GM12873 (cell line): ENCODE measurements around the gene ARHGAP26.

Experiments
- TF ChIP-seq, protein P1 (sequence below): IDR thresholded peaks from 2 replicates; pipeline ENCODE4 v1.5.1; 2012; ENCODE audit warnings: low read depth, mild to moderate bottlenecking, moderate library complexity, low read length, control low read depth; ENCODE audit not compliant: insufficient read depth; ENCODE audit errors: missing control alignments

Gene ARHGAP26

DNA sequence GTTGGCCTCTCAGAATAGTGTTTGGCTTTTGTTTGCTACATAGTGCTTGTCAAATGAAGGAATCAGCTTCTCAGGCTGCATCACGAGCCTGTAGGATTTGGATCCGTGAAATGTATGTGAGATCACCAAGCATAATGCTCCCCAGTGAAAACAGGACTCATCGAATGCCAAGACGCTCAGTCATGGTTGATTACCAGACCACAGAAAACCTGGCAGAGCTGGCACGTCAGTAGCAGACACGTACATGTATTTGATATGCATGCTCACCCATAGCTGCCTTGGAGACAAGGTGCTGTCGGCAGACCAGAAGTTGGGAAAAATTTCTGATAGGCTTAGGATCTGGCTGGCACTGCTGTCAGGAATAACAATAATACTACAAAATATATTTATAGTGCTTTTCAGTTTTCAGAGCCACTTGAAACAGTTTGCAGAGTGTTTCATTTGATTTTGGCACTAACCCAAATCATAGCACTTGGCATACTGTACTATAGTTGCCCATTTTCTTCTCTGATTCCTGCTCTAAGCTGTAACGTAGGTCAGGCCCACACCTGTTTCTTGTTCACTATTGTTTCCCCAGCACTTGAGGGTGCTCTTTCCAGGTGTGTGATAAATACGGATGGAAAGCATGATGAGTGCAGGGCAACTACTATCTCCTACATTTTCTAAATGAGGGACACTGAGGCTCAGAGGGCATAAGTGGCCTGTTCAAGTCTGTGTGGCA is 407.2 kb downstream of the ARHGAP26 start:
- TF ChIP-seq, protein P1, sequence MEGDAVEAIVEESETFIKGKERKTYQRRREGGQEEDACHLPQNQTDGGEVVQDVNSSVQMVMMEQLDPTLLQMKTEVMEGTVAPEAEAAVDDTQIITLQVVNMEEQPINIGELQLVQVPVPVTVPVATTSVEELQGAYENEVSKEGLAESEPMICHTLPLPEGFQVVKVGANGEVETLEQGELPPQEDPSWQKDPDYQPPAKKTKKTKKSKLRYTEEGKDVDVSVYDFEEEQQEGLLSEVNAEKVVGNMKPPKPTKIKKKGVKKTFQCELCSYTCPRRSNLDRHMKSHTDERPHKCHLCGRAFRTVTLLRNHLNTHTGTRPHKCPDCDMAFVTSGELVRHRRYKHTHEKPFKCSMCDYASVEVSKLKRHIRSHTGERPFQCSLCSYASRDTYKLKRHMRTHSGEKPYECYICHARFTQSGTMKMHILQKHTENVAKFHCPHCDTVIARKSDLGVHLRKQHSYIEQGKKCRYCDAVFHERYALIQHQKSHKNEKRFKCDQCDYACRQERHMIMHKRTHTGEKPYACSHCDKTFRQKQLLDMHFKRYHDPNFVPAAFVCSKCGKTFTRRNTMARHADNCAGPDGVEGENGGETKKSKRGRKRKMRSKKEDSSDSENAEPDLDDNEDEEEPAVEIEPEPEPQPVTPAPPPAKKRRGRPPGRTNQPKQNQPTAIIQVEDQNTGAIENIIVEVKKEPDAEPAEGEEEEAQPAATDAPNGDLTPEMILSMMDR, result no peak

DNA sequence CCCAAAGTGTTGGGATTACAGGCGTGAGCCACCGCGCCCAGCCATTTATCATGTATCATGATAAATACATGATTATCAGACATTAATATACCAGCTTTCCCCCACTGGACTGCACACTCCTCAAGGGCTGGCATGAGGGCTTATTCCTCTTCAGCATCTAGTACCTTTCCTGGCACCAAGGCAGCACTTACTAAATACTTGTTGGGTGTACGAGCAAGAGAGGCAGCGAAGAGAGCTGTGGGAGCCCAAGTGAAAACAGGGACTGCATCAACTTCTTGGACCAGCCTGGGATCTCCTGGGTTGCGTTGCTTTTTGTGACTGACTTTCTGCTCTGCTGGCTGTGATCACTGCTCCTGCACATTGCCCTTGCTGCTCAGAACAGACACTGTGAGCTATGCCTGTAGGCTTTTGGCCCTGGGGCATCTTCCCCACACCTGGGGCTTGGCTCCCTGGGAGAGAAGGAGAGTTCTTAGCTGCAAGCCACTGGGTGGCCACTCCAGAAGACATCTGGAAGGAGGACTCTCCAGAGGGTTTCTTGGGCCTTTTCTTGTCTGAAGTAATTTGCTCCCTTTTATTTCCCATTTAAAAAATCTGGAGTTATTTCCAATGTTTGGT is 409.1 kb downstream of the ARHGAP26 start:
- TF ChIP-seq, protein P1, result no peak

DNA sequence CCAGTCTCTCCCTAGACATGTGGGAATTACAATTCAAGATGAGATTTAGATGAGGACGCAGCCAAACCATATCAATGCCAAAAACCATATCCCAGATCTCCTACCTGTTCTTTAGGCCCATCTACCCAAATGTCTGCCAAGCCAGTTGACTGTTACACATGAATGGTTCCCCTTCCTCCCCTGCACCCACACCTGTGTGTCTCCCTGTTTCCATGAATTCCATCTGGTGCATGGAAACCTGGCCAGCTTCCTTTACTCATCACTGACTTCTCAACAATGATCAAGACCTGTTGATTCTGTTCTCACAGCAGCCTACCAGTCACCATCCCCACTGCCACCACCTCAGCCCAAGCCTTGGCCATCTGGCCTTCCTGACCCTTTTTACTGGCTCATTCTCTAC is 410.6 kb downstream of the ARHGAP26 start:
- TF ChIP-seq, protein P1, result no peak

GRCh38 chr5:143181173-143181572 is 411.0 kb downstream of the ARHGAP26 start:
- TF ChIP-seq, protein P1, result no peak

GRCh38 chr5:143182106-143182505 is 411.9 kb downstream of the ARHGAP26 start:
- TF ChIP-seq, protein P1, result no peak

DNA sequence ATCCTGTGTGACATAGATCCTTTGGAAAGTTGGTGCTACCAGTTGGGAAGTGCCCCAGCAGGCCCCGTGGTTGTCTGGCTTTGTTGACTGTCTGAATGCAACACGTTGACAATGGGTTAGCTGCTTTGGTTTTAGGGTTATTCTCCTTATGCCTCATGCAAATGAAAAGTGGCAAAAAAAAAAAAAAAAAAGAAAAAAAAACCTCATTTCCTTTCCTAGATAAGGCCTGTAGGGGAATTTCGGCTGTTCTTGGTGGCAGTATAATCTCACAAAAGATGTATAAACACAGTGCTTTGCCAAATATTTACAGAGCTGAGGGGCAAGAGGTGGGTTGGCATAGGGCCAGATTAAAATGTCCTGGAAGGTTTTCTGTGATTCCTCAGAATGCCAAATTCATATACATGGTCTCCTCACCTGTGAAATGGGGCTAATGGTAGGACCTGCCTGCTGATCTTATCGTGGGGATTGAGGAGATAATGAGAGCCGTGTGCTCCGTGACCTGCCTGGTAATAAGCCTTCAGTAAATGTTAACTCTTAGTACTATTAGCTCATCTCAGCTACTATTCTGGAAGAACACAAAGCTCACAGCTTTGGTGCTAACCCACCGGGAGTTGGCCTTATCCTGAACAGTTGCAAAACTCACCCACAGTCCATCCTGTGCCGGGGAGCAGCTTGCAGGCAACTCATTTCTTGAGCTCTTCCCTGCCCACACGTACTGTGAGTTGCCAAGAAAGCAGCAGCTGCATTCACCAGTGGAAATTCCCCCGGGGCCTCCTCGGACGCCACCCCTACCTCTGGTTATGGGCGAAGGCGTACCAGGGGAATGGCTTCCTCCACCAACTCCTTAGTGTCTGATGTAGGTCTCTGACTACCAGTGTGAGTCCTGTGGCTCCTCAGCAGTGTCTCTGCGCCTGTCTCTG is 413.0 kb downstream of the ARHGAP26 start:
- TF ChIP-seq, protein P1, result no peak

- TF ChIP-seq, protein P1, result no peak
Measured at GRCh38 chr5:143183989-143184388, 413.8 kb downstream of the ARHGAP26 start.
